GM12878 (cell line): ENCODE results near the gene CATSPERD. TPM values are rescaled to one million over a fixed set of nuclear protein-coding genes. Genes with fewer than 3 reads are reported as not detected.

Experiments
- ATAC-seq: fragments of 200-7000 bp; cut with Tn5 transposase; 3 replicates; pipeline ENCODE4 v1.9.1; 2020; ENCODE audit warnings: mild to moderate bottlenecking, moderate library complexity
- BruUV-seq: library from RNA; stranded (reverse); fragments of 400-500 nt; replicated peaks from 2 replicates; lab custom pipeline; 2021; lab: Mats Ljungman, UMichigan
- CTCF ChIA-PET: fragments of 300-600 bp; sonication (Branson Sonifier 250); formaldehyde crosslinking; extraction: SDS; loops from one replicate; lab custom pipeline; 2021; ENCODE audit warnings: inconsistent platforms; lab: Yijun Ruan, JAX
- POLR2A ChIA-PET: fragments of 350-600 bp; formaldehyde crosslinking; extraction: SDS; loops from one replicate; lab custom pipeline; 2021; ENCODE audit warnings: inconsistent platforms; lab: Charles Lee
- RAD21 ChIA-PET: fragments of 300-600 bp; sonication (Branson Sonifier 250); formaldehyde crosslinking; loops from one replicate; lab custom pipeline; 2023; ENCODE audit warnings: antibody characterized with exemption; ENCODE audit not compliant: unreplicated experiment; lab: Charles Lee
- SMC1A ChIA-PET: fragments of 300-600 bp; sonication (Branson Sonifier 250); formaldehyde crosslinking; loops from one replicate; lab custom pipeline; 2023; ENCODE audit not compliant: unreplicated experiment, uncharacterized antibody; lab: Charles Lee
- DNase-seq: peaks from one replicate; pipeline ENCODE4 v3.0.0-alpha.2; 2011; ENCODE audit warnings: low read depth, low spot score
- FAIRE-seq: peaks from 3 replicates; lab custom pipeline; 2011; peaks lifted over from hg19 to GRCh38; lab: Jason Lieb, UNC
- H2AFZ ChIP-seq: 2 replicates; pipeline ENCODE4 v1.6.0; 2011; ENCODE audit warnings: low read depth, low read length, control low read depth; ENCODE audit not compliant: control insufficient read depth
- H3K27ac ChIP-seq: 2 replicates; pipeline ENCODE4 v1.5.1; 2011; ENCODE audit warnings: control low read depth; ENCODE audit not compliant: control insufficient read depth, insufficient read depth
- H3K27me3 ChIP-seq, 2 experiments: replicated peaks in 1 of 2; 2 replicates each; pipeline versions ENCODE4 v1.6.0 to v1.6.1; 2011; ENCODE audit warnings: low read length in 1 of 2; ENCODE audit not compliant: control insufficient read depth in 2 of 2, insufficient read depth in 2 of 2
- H3K36me3 ChIP-seq, 2 experiments: 2 replicates each; pipeline ENCODE4 v1.5.1; 2011; ENCODE audit warnings: low read length in 1 of 2; ENCODE audit not compliant: control insufficient read depth in 2 of 2, insufficient read depth in 2 of 2
- H3K4me1 ChIP-seq: 2 replicates; pipeline ENCODE4 v1.6.1; 2011; ENCODE audit warnings: mild to moderate bottlenecking, low read length, moderate library complexity, mixed read lengths; ENCODE audit not compliant: control insufficient read depth, insufficient read depth
- H3K4me2 ChIP-seq: 2 replicates; pipeline ENCODE4 v1.6.0; 2011; ENCODE audit warnings: control low read depth; ENCODE audit not compliant: control insufficient read depth, insufficient read depth
- H3K4me3 ChIP-seq: fragments of 200-600 bp; sonication (generic); 2 replicates; pipeline ENCODE4 v1.5.1; 2016
- H3K79me2 ChIP-seq: 2 replicates; pipeline ENCODE4 v1.6.0; 2011; ENCODE audit warnings: low read length; ENCODE audit not compliant: control insufficient read depth, insufficient read depth
- H3K9ac ChIP-seq: 2 replicates; pipeline ENCODE4 v1.8.0; 2011; ENCODE audit warnings: low read length, control low read depth, mixed read lengths; ENCODE audit not compliant: control insufficient read depth, insufficient read depth
- H3K9me3 ChIP-seq: replicated peaks from 3 replicates; pipeline ENCODE4 v1.5.1; 2011; ENCODE audit warnings: mild to moderate bottlenecking, low read length; ENCODE audit not compliant: control insufficient read depth, insufficient read depth
- H4K20me1 ChIP-seq: 2 replicates; pipeline ENCODE4 v1.6.0; 2011; ENCODE audit not compliant: control insufficient read depth, insufficient read depth
- ASH2L ChIP-seq: fragments of 300-600, 200-600 bp; sonication (generic); IDR thresholded peaks from 2 replicates; pipeline ENCODE4 v1.6.1; 2017; ENCODE audit warnings: low read depth, mild to moderate bottlenecking, borderline replicate concordance
- BHLHE40 ChIP-seq, 2 experiments: fragments of 450-650 bp in 1 of 2; IDR thresholded peaks; 2 replicates each; pipeline ENCODE4 v1.6.1; 2011 to 2017; ENCODE audit warnings: low read depth in 2 of 2, borderline replicate concordance in 1 of 2, improper control_type of control experiment in 1 of 2, low read length in 1 of 2, mild to moderate bottlenecking in 1 of 2
- IRF5 ChIP-seq: fragments of 450-650 bp; IDR thresholded peaks from 2 replicates; pipeline ENCODE4 v1.6.1; 2017; ENCODE audit warnings: borderline replicate concordance
- NR2C2 ChIP-seq: IDR thresholded peaks from 2 replicates; pipeline ENCODE4 v1.6.1; 2011; ENCODE audit warnings: borderline replicate concordance, low read depth; ENCODE audit not compliant: control insufficient read depth, insufficient read length
- PAX8 ChIP-seq: fragments of 450-650 bp; IDR thresholded peaks from 2 replicates; pipeline ENCODE4 v1.6.1; 2017; ENCODE audit warnings: mild to moderate bottlenecking, moderate library complexity
- RBBP5 ChIP-seq: fragments of 200-600 bp; sonication (generic); conservative IDR thresholded peaks from 2 replicates; pipeline ENCODE4 v1.6.1; 2016
- STAT3 ChIP-seq: IDR thresholded peaks from 2 replicates; pipeline ENCODE4 v1.6.1; 2011; ENCODE audit warnings: low read depth, low read length, improper control_type of control experiment
- TCF7 ChIP-seq: IDR thresholded peaks from 2 replicates; pipeline ENCODE4 v1.6.1; 2014; ENCODE audit warnings: antibody characterized with exemption, borderline replicate concordance
- USF1 ChIP-seq: IDR thresholded peaks from 2 replicates; pipeline ENCODE4 v1.6.1; 2011; ENCODE audit warnings: borderline replicate concordance, low read depth, mild to moderate bottlenecking, moderate library complexity, mixed read lengths, low read length; ENCODE audit not compliant: insufficient read depth; ENCODE audit errors: extremely low read length
- WGBS: methylation state at CpG from one replicate; pipeline ENCODE4 v1.1.6; 2016; ENCODE audit warnings: low lambda C conversion rate; ENCODE audit not compliant: insufficient replicate concordance, insufficient coverage; ENCODE audit errors: missing lambda C conversion rate; 5-methylcytosine and 5-hydroxymethylcytosine counted together
- in situ Hi-C: fragments of 300-500 bp; cut with MboI; formaldehyde crosslinking; loops from 9 replicates; pipeline ENCODE4 v1.14.3; 2018; ENCODE audit warnings: mixed read lengths
- intact Hi-C: fragments of 100-400 bp; cut with micrococcal nuclease; formaldehyde crosslinking; loops from one replicate; pipeline ENCODE4 v1.14.2; 2022; ENCODE audit not compliant: unreplicated experiment
- polyA plus RNA-seq, 11 experiments: library from polyadenylated mRNA; depleted of rRNA in 4 of 11; unstranded in 6 of 11; stranded (reverse) in 5 of 11; fragments of >200 nt; fragmentation: Nextera tagmentation in 4 of 11; fragmentation: Illumina TruSeq in 1 of 11; extraction: Ambion mirVana in 4 of 11; extraction: Trizol in 1 of 11; gene quantifications; 1 replicate in 1 of 11; 2 replicates in 10 of 11; pipeline versions ENCODE4 v1.2.1 to v1.2.3, GENCODE V29; 2011 to 2016; ENCODE audit warnings: inconsistent platforms in 2 of 11, missing spikeins in 2 of 11, low read depth in 1 of 11
- total RNA-seq, 4 experiments: library from RNA; depleted of rRNA in 3 of 4; stranded (reverse); fragments of >200 nt in 3 of 4; fragmentation: Illumina TruSeq in 1 of 4; extraction: Trizol in 1 of 4; gene quantifications; 2 replicates each; pipeline versions ENCODE4 v1.2.1 to v1.2.3, GENCODE V29; 2013 to 2021
- TF ChIP-seq, protein P1 (sequence below): IDR thresholded peaks from 2 replicates; pipeline ENCODE4 v1.6.1; 2011; ENCODE audit warnings: low read depth, low read length, improper control_type of control experiment, borderline replicate concordance

The CATSPERD gene
- total and polyA plus RNA-seq, 10 of the 15 experiments (the other 5 are each of a cell fraction or from before 2014, with no cell fraction given), result 0.02 to 0.38 (median 0.11) TPM; not detected in 5

- ChIA-PET SMC1A (no interaction called here), POLR2A (interaction anchor here (0.6 to 1.2 kb wide), 4 partner anchors 11 to 267 kb away, joined by 3 to 7 read pairs (median 3); no protein-coding TSS in a partner anchor)
- Histone ChIP-seq H3K9me3 (no peaks in the 10 kb centered on the region), H3K4me2 (no peak overlapping the region), H3K27ac (no peak overlapping the region)
- no TSS peak for BruUV-seq
- ATAC-seq (no peak), FAIRE-seq (no peak)
- TF ChIP-seq NR2C2, result no peak
- TF ChIP-seq PAX8, result no peak
- TF ChIP-seq RBBP5, result no peak
- TF ChIP-seq, protein P1, sequence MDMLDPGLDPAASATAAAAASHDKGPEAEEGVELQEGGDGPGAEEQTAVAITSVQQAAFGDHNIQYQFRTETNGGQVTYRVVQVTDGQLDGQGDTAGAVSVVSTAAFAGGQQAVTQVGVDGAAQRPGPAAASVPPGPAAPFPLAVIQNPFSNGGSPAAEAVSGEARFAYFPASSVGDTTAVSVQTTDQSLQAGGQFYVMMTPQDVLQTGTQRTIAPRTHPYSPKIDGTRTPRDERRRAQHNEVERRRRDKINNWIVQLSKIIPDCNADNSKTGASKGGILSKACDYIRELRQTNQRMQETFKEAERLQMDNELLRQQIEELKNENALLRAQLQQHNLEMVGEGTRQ, result no peak
- TF ChIP-seq TCF7, result no peak
- TF ChIP-seq ASH2L, result no peak
- TF ChIP-seq STAT3, result no peak
- no peak for TF ChIP-seq IRF5
- TF ChIP-seq USF1, result no peak
- TF ChIP-seq BHLHE40 (IDR thresholded peaks at IDR 0.05; ENCODE audit: borderline replicate concordance in 1 of 2, low read depth in 2 of 2, low read length in 1 of 2), result no peak
- TF ChIP-seq, all 136 proteins: peak for 0
- H3K27me3 ChIP-seq, result no peaks in the 10 kb centered on the region
- ChIA-PET RAD21 (interaction anchor here (0.7 kb wide), 1 partner anchor 1830 kb away, joined by 4 read pairs; no protein-coding TSS in a partner anchor), CTCF (interaction anchor here (1.0 to 1.5 kb wide), 2 partner anchors 28 to 89 kb away, joined by 3 to 5 read pairs; no protein-coding TSS in a partner anchor)
- no peak overlapping the region for H2AFZ ChIP-seq
- H3K4me1 ChIP-seq, result peaks cover 4% of the 10 kb centered on the region
- H4K20me1 ChIP-seq, result 0 out of 2 replicates have a peak, but pooled peaks cover 3% of the 10 kb centered on the region
- DNase-seq, result no peak
- in situ Hi-C loops, result no loop called here
- no peak overlapping the region for H3K4me3 ChIP-seq
- H3K9ac ChIP-seq, result no peak overlapping the region
- H3K36me3 ChIP-seq, result peaks cover 20 to 26% of the 10 kb centered on the region in 2 experiments; a peak in 3 of 4 replicates
- H3K79me2 ChIP-seq, result peaks cover 45% of the 10 kb centered on the region
- intact Hi-C loops, result no loop called here
- WGBS, result 90% methylated on average over 8 of the region's 10 CpGs
Measured at GRCh38 chr19:5714816-5715215, 5.6 kb upstream of the CATSPERD start.
